ENCODE measurements around the gene MED27. TPM values are rescaled to one million over a fixed set of nuclear protein-coding genes. Genes with fewer than 3 reads are reported as not detected.

Gene MED27
- total and polyA plus RNA-seq, 2 of the 13 experiments (the other 11 are each of a cell fraction or from before 2014, with no cell fraction given): 16.9 to 19.0 TPM

DNA sequence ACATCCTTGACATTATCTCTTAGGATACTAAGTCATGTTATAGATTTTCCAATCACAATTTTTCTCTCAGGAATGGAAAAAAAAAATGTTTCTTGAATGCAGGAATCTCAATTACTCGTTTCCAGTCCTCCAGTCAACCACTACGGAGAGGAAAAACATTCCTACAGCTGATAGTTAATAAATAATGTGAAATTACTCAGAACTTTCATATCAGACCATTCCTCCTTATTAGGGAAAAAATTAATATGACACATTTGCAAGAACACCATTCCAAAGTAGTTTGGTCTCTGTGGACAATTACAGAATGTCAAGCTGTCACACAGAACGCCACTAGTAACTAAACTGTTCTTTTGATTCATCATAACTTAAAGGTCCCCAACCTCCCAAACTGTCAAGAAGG lies 31.5 kb downstream of the MED27 start:
- intact Hi-C loops (cut with micrococcal nuclease; ENCODE audit: unreplicated experiment): no loop called here
- POLR2A ChIA-PET: no interaction called here
- no peak for FAIRE-seq
- TF ChIP-seq, protein P1, sequence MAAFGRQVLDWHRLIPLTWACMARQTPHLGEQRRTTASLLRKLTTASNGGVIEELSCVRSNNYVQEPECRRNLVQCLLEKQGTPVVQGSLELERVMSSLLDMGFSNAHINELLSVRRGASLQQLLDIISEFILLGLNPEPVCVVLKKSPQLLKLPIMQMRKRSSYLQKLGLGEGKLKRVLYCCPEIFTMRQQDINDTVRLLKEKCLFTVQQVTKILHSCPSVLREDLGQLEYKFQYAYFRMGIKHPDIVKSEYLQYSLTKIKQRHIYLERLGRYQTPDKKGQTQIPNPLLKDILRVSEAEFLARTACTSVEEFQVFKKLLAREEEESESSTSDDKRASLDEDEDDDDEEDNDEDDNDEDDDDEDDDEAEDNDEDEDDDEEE (CRISPR knock-in tag; IDR thresholded peaks at IDR 0.05): no peak
- no peak for TF ChIP-seq ZFY (CRISPR knock-in tag; IDR thresholded peaks at IDR 0.05)
- TF ChIP-seq STAT6 (CRISPR knock-in tag; IDR thresholded peaks at IDR 0.05; ENCODE audit: borderline replicate concordance): no peak
- TF ChIP-seq IRF9 (CRISPR knock-in tag; IDR thresholded peaks at IDR 0.05; ENCODE audit: borderline replicate concordance): no peak
- TF ChIP-seq, protein P2, sequence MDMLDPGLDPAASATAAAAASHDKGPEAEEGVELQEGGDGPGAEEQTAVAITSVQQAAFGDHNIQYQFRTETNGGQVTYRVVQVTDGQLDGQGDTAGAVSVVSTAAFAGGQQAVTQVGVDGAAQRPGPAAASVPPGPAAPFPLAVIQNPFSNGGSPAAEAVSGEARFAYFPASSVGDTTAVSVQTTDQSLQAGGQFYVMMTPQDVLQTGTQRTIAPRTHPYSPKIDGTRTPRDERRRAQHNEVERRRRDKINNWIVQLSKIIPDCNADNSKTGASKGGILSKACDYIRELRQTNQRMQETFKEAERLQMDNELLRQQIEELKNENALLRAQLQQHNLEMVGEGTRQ (IDR thresholded peaks at IDR 0.05; ENCODE audit: low read depth, low read length): no peak
- TF ChIP-seq, protein P2 (CRISPR knock-in tag; IDR thresholded peaks at IDR 0.05; ENCODE audit: borderline replicate concordance): no peak
- TF ChIP-seq, protein P3, sequence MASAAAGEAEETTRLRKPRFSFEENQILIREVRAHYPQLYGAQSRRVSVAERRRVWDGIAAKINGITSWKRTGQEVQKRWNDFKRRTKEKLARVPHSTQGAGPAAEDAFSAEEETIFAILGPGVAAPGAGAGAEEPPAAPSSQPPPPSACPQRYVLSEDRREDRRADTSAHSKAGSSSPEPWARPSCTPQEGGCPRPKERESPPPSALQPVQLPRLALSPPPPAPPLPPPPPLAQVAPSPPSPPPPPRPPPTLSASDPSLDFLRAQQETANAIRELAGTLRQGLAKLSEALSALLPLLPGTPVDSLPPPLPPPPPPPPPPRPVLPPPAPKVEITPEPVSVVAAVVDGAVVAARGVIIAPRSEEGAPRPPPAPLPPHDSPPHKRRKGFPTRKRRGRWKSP (CRISPR knock-in tag; IDR thresholded peaks at IDR 0.05): no peak
- no peak for TF ChIP-seq HES4 (CRISPR knock-in tag; IDR thresholded peaks at IDR 0.05; ENCODE audit: borderline replicate concordance)
- no peak for TF ChIP-seq THAP11 (CRISPR knock-in tag; IDR thresholded peaks at IDR 0.05)
- TF ChIP-seq TBP (CRISPR knock-in tag; IDR thresholded peaks at IDR 0.05): no peak
- no peak for TF ChIP-seq MAF1 (CRISPR knock-in tag; IDR thresholded peaks at IDR 0.05; ENCODE audit: borderline replicate concordance)
- TF ChIP-seq ZNF367 (CRISPR knock-in tag; IDR thresholded peaks at IDR 0.05; ENCODE audit: borderline replicate concordance): no peak
- TF ChIP-seq RORA (CRISPR knock-in tag; IDR thresholded peaks at IDR 0.05): no peak
- no peak for TF ChIP-seq NONO (IDR thresholded peaks at IDR 0.05)
- TF ChIP-seq NONO (CRISPR knock-in tag; conservative IDR thresholded peaks at IDR 0.05): no peak
- TF ChIP-seq ZNF775 (CRISPR knock-in tag; IDR thresholded peaks at IDR 0.05; ENCODE audit: borderline replicate concordance): no peak

More for the DNA sequence above, 31.5 kb downstream of the MED27 start:
- CTCF ChIA-PET (ENCODE audit: low intra/inter-chr PET ratio, low total read pairs): no interaction called here
- H3K9ac ChIP-seq (ENCODE audit: insufficient read depth, low read depth, low read length): no peak overlapping the region
- H3K27me3 ChIP-seq (ENCODE audit: control insufficient read depth in 1 of 2, insufficient read depth in 2 of 2, low read length in 2 of 2): no peaks in the 10 kb centered on the region
- no peak for DNase-seq (ENCODE audit: low spot score)
- no peak overlapping the region for H3K4me2 ChIP-seq (ENCODE audit: low read depth, low read length)
- H3K9me3 ChIP-seq (ENCODE audit: low read length): no peaks in the 10 kb centered on the region
- ATAC-seq: no peak
- WGBS (ENCODE audit: low lambda C conversion rate): 98% methylated on average over 3 of the region's 3 CpGs
- in situ Hi-C loops (cut with HindIII; ENCODE audit: extremely low pct_ligation_motif_present, low pct_unique_long_range_greater_than_20kb): no loop called here
- H3K27ac ChIP-seq (ENCODE audit: extremely low read length, insufficient read depth, low read length): no peak overlapping the region
- no peaks in the 10 kb centered on the region for H3K36me3 ChIP-seq (replicated peaks in 1 of 2; ENCODE audit: control insufficient read depth in 1 of 2, insufficient read depth in 2 of 2, low read length in 2 of 2)
- H4K20me1 ChIP-seq (ENCODE audit: insufficient read depth, low read length): no peaks in the 10 kb centered on the region
- H3K4me3 ChIP-seq (replicated peaks in 1 of 3; ENCODE audit: insufficient read depth in 1 of 3, low read depth in 2 of 3, low read length in 3 of 3): no peak overlapping the region
- H2AFZ ChIP-seq (ENCODE audit: low read length): no peak overlapping the region
- no peaks in the 10 kb centered on the region for H3K4me1 ChIP-seq (ENCODE audit: insufficient read depth, low read length)
- BruUV-seq (replicated peaks): no TSS peak
- H3K79me2 ChIP-seq (ENCODE audit: insufficient read depth, low read length): peaks cover 14% of the 10 kb centered on the region
